HepG2 (cell line): ENCODE data around the gene ZKSCAN8. TPM values are rescaled to one million over a fixed set of nuclear protein-coding genes. Genes with fewer than 3 reads are reported as not detected.
A peak's percentile ranks its signal among the peaks of the same experiment; 100 is the strongest.

Source experiments
- ATF3 ChIP-seq: sonication (generic); formaldehyde crosslinking; IDR thresholded peaks from 2 replicates; pipeline ENCODE4 v1.4.0; 2020; ENCODE audit warnings: missing genetic modification reagents
- FLYWCH1 ChIP-seq: sonication (generic); formaldehyde crosslinking; IDR thresholded peaks from 2 replicates; pipeline ENCODE4 v1.8.1; 2023; ENCODE audit warnings: mild to moderate bottlenecking, missing genetic modification reagents
- HDAC2 ChIP-seq: sonication (generic); formaldehyde crosslinking; IDR thresholded peaks from 2 replicates; pipeline ENCODE4 v1.4.0; 2020; ENCODE audit warnings: missing genetic modification reagents
- HNF1A ChIP-seq, 2 experiments: sonication (generic) in 1 of 2; formaldehyde crosslinking in 1 of 2; IDR thresholded peaks; 2 replicates each; pipeline versions ENCODE4 v1.4.0 to v1.6.1; 2016 to 2020; ENCODE audit warnings: borderline replicate concordance in 1 of 2, low read depth in 1 of 2, mild to moderate bottlenecking in 1 of 2, missing genetic modification reagents in 1 of 2
- MTA1 ChIP-seq: sonication (generic); formaldehyde crosslinking; IDR thresholded peaks from 2 replicates; pipeline ENCODE4 v1.4.0; 2020; ENCODE audit warnings: missing genetic modification reagents, mild to moderate bottlenecking, borderline replicate concordance
- MYPOP ChIP-seq: sonication (generic); formaldehyde crosslinking; IDR thresholded peaks from 2 replicates; pipeline ENCODE4 v1.8.1; 2023; ENCODE audit warnings: mild to moderate bottlenecking, moderate library complexity, missing genetic modification reagents
- NFATC3 ChIP-seq: sonication (generic); formaldehyde crosslinking; IDR thresholded peaks from 2 replicates; pipeline ENCODE4 v1.5.1; 2020; ENCODE audit warnings: mild to moderate bottlenecking, missing genetic modification reagents
- RXRB ChIP-seq: IDR thresholded peaks from 2 replicates; pipeline ENCODE4 v1.6.1; 2016; ENCODE audit warnings: borderline replicate concordance, missing genetic modification reagents, missing compliant biosample characterization
- TFAP4 ChIP-seq: sonication (generic); IDR thresholded peaks from 2 replicates; pipeline ENCODE4 v1.6.1; 2016; ENCODE audit warnings: low read depth, borderline replicate concordance
- ZBTB43 ChIP-seq: sonication (generic); formaldehyde crosslinking; conservative IDR thresholded peaks from 2 replicates; pipeline ENCODE4 v1.4.0; 2020; ENCODE audit warnings: missing genetic modification reagents
- ZNF430 ChIP-seq: sonication (generic); formaldehyde crosslinking; IDR thresholded peaks from 2 replicates; pipeline ENCODE4 v1.9.0; 2021; ENCODE audit warnings: mild to moderate bottlenecking, missing genetic modification reagents
- ZNF558 ChIP-seq: sonication (generic); formaldehyde crosslinking; IDR thresholded peaks from 2 replicates; pipeline ENCODE4 v1.9.0; 2022; ENCODE audit warnings: mild to moderate bottlenecking, missing genetic modification reagents, borderline replicate concordance
- ZNF576 ChIP-seq: sonication (generic); formaldehyde crosslinking; IDR thresholded peaks from 2 replicates; pipeline ENCODE4 v1.4.0; 2020; ENCODE audit warnings: mild to moderate bottlenecking, missing genetic modification reagents
- ZNF639 ChIP-seq: conservative IDR thresholded peaks from 2 replicates; pipeline ENCODE4 v1.6.1; 2018; ENCODE audit warnings: missing genetic modification reagents
- ZNF768 ChIP-seq: sonication (generic); formaldehyde crosslinking; IDR thresholded peaks from 2 replicates; pipeline ENCODE4 v1.4.0; 2020; ENCODE audit warnings: missing genetic modification reagents
- ZNF777 ChIP-seq: sonication (generic); formaldehyde crosslinking; IDR thresholded peaks from 2 replicates; pipeline ENCODE4 v1.4.0; 2020; ENCODE audit warnings: missing genetic modification reagents
- ZNF816 ChIP-seq: sonication (generic); formaldehyde crosslinking; IDR thresholded peaks from 2 replicates; pipeline ENCODE4 v1.8.0; 2022; ENCODE audit warnings: missing genetic modification reagents, mild to moderate bottlenecking, borderline replicate concordance
- ZSCAN9 ChIP-seq: IDR thresholded peaks from 2 replicates; pipeline ENCODE4 v1.6.1; 2016; ENCODE audit warnings: borderline replicate concordance
- polyA plus RNA-seq, 8 experiments: library from polyadenylated mRNA; depleted of rRNA in 3 of 8; stranded (reverse) in 7 of 8; unstranded in 1 of 8; fragments of >200 nt; fragmentation: Illumina TruSeq in 4 of 8; extraction: Trizol in 4 of 8; gene quantifications; 2 replicates each; pipeline versions ENCODE4 v1.2.1 to v1.2.3, GENCODE V29; 2011 to 2016; ENCODE audit warnings: low read depth in 4 of 8, missing spikeins in 1 of 8, mixed read lengths in 1 of 8; ENCODE audit not compliant: insufficient read depth in 1 of 8
- total RNA-seq, 5 experiments: library from RNA; depleted of rRNA; stranded (reverse); fragments of >200 nt; fragmentation: Illumina TruSeq; extraction: Trizol; gene quantifications; 2 replicates each; pipeline ENCODE4 v1.2.3, GENCODE V29; 2016; ENCODE audit warnings: low read depth in 1 of 5

The ZKSCAN8 gene
- total and polyA plus RNA-seq, 2 of the 13 experiments (the other 11 are each of a cell fraction or from before 2014, with no cell fraction given): 12.4 to 20.9 TPM

- TF ChIP-seq HNF1A (IDR thresholded peaks at IDR 0.05; ENCODE audit: low read depth) (no peak), HNF1A (CRISPR knock-in tag; IDR thresholded peaks at IDR 0.05; ENCODE audit: borderline replicate concordance) (peak; percentile 70), RXRB (CRISPR knock-in tag) (peak; percentile 45; the same call in 1 of the 2 replicates), ZNF639 (CRISPR knock-in tag) (no peak), MTA1 (peak; percentile 86; the same call in 1 of the 2 replicates), ZNF777 (CRISPR knock-in tag) (peak; percentile 83), ZNF430 (CRISPR knock-in tag) (peak; percentile 49; the same call in 1 of the 2 replicates), ZNF816 (CRISPR knock-in tag) (peak; percentile 92), ZNF576 (CRISPR knock-in tag) (peak; percentile 91), TFAP4 (0 out of 2 replicates have a peak, but pooled peaks have one; percentile 15), ZNF768 (CRISPR knock-in tag) (peak; percentile 83), ATF3 (CRISPR knock-in tag) (0 out of 2 replicates have a peak, but pooled peaks have one; percentile 38), MYPOP (CRISPR knock-in tag) (peak; percentile 86), NFATC3 (CRISPR knock-in tag) (peak; percentile 67; the same call in 1 of the 2 replicates), FLYWCH1 (CRISPR knock-in tag) (no peak), ZNF558 (CRISPR knock-in tag) (no peak), ZBTB43 (CRISPR knock-in tag) (peak; percentile 74), HDAC2 (CRISPR knock-in tag) (no peak; the same call in none of the 2 replicates), ZSCAN9 (CRISPR knock-in tag) (peak; percentile 3; the same call in 1 of the 2 replicates)
Measured at GRCh38 chr6:28104392-28105244, 37.1 kb upstream of the ZKSCAN8 start (continued).
